Measurements from ENCODE around the gene EIF3J. TPM values are rescaled to one million over a fixed set of nuclear protein-coding genes. Genes with fewer than 3 reads are reported as not detected.

Gene EIF3J
- total and polyA plus RNA-seq, 10 of the 15 experiments (the other 5 are each of a cell fraction or from before 2014, with no cell fraction given): 34.7 to 126 (median 64.1) TPM

DNA sequence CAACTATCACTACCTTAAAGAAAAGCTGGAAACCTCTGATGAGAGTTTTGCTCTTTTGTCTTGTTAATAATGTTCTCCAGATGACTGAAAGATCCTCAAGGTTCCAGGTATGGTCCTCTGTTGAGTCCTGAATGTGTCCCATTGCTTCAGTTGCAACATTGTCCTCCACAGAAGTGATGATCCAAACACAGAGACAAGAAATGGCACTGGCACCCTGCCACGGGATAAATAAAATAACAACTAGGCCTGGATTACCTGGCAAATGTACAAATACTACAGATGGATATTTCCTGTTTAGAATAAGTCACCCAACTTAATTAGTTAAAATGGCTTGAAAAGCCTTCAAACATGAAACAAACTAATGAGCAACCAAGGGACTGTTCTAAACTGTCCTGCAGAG is 58.3 kb downstream of the EIF3J start:
- H4K20me1 ChIP-seq (ENCODE audit: control insufficient read depth, insufficient read depth): no peaks in the 10 kb centered on the region
- RAD21 ChIA-PET (ENCODE audit: unreplicated experiment): interaction anchor here (5.4 kb wide), 1 partner anchor 142 kb away, joined by 37 read pairs; the partner anchor contains the start of gene TRIM69
- in situ Hi-C loops (cut with MboI): no loop called here
- TF ChIP-seq TAF1 (IDR thresholded peaks at IDR 0.05; ENCODE audit: borderline replicate concordance, low read depth, low read length): no peak
- no peak for TF ChIP-seq YBX1 (IDR thresholded peaks at IDR 0.05)
- no peak for TF ChIP-seq SIX5 (IDR thresholded peaks at IDR 0.05; ENCODE audit: low read depth, low read length, severe bottlenecking)
- no peak for TF ChIP-seq SPI1 (IDR thresholded peaks at IDR 0.05; ENCODE audit: borderline replicate concordance, insufficient read depth, low read depth, low read length)
- DNase-seq (ENCODE audit: low read depth, low spot score): no peak
- SMC1A ChIA-PET (ENCODE audit: uncharacterized antibody, unreplicated experiment): interaction anchor here (1.1 to 5.5 kb wide), 2 partner anchors 68 to 142 kb away, joined by 5 to 55 read pairs; partner anchors contain the start of genes SPG11 and TRIM69
- H3K9ac ChIP-seq (ENCODE audit: control insufficient read depth, insufficient read depth, low read length): no peak overlapping the region
- POLR2A ChIA-PET: no interaction called here
- ATAC-seq: no peak
- no peak overlapping the region for H3K4me2 ChIP-seq (ENCODE audit: control insufficient read depth, insufficient read depth)
- FAIRE-seq: no peak
- no peaks in the 10 kb centered on the region for H3K9me3 ChIP-seq (replicated peaks; ENCODE audit: control insufficient read depth, insufficient read depth, low read length)
- CTCF ChIA-PET: interaction anchor here (0.9 to 4.9 kb wide), 3 partner anchors 12 to 141 kb away, joined by 3 to 73 read pairs (median 3); partner anchors contain the start of genes SPG11 and TRIM69
- BruUV-seq (replicated peaks): no TSS peak
- no peaks in the 10 kb centered on the region for H3K79me2 ChIP-seq (ENCODE audit: control insufficient read depth, insufficient read depth, low read length)
- peaks cover 4 to 44% of the 10 kb centered on the region in 2 experiments for H3K36me3 ChIP-seq (ENCODE audit: control insufficient read depth in 2 of 2, insufficient read depth in 2 of 2, low read length in 1 of 2)
- no peak overlapping the region for H2AFZ ChIP-seq (ENCODE audit: control insufficient read depth, low read depth, low read length)
- H3K27ac ChIP-seq (ENCODE audit: control insufficient read depth, insufficient read depth): no peak overlapping the region
- intact Hi-C loops (cut with micrococcal nuclease; ENCODE audit: unreplicated experiment): loop anchor here (5.0 kb wide), 1 partner anchor 67 kb away; the partner anchor contains the start of gene SPG11
- no peaks in the 10 kb centered on the region for H3K27me3 ChIP-seq (replicated peaks in 1 of 2; ENCODE audit: control insufficient read depth in 2 of 2, insufficient read depth in 2 of 2, low read length in 1 of 2)
- 93% methylated on average over 1 of the region's 1 CpG for WGBS (ENCODE audit: insufficient coverage, insufficient replicate concordance, low lambda C conversion rate, missing lambda C conversion rate)
- no peak overlapping the region for H3K4me3 ChIP-seq
- H3K4me1 ChIP-seq (ENCODE audit: control insufficient read depth, insufficient read depth, low read length): peaks cover 7% of the 10 kb centered on the region; the same call in 1 of the 2 replicates

Data from GM12878 (cell line).